Endothelial cell (in vitro differentiated cells): ENCODE measurements around the gene MRPL36. TPM values are rescaled to one million over a fixed set of nuclear protein-coding genes. Genes with fewer than 3 reads are reported as not detected.

ENCODE experiments used
- DNase-seq: peaks from one replicate; pipeline ENCODE4 v3.0.0; 2021; ENCODE audit warnings: low spot score
- H3K27ac Mint-ChIP-seq: one replicate; pipeline ENCODE4 v1.8.0; 2021; ENCODE audit warnings: mixed read lengths, inconsistent platforms; ENCODE audit not compliant: unreplicated experiment
- H3K27me3 Mint-ChIP-seq: one replicate; pipeline ENCODE4 v1.8.0; 2021; ENCODE audit warnings: mild to moderate bottlenecking, moderate library complexity, mixed read lengths, inconsistent platforms; ENCODE audit not compliant: unreplicated experiment
- H3K36me3 Mint-ChIP-seq: one replicate; pipeline ENCODE4 v1.8.0; 2021; ENCODE audit warnings: mild to moderate bottlenecking, low read depth, mixed read lengths, inconsistent platforms; ENCODE audit not compliant: unreplicated experiment
- H3K4me1 Mint-ChIP-seq: one replicate; pipeline ENCODE4 v1.8.0; 2021; ENCODE audit warnings: mild to moderate bottlenecking, mixed read lengths, inconsistent platforms; ENCODE audit not compliant: unreplicated experiment
- H3K4me3 Mint-ChIP-seq: one replicate; pipeline ENCODE4 v1.8.0; 2021; ENCODE audit warnings: mild to moderate bottlenecking, mixed read lengths, inconsistent platforms; ENCODE audit not compliant: unreplicated experiment
- H3K9me3 Mint-ChIP-seq: one replicate; pipeline ENCODE4 v1.8.0; 2021; ENCODE audit warnings: mixed read lengths, inconsistent platforms; ENCODE audit not compliant: unreplicated experiment
- CTCF ChIP-seq: fragments of 200-600 bp; sonication (generic); IDR thresholded peaks from one replicate; pipeline ENCODE4 v1.5.0; 2021; ENCODE audit warnings: antibody characterized with exemption; ENCODE audit not compliant: unreplicated experiment
- total RNA-seq: library from RNA; stranded (reverse); fragmentation: NEBNext Ultra II Directional; extraction: Animal tissue kit (Norgen Biotek cat#: 25700); gene quantifications from one replicate; pipeline ENCODE4 v1.2.1, GENCODE V29; 2021; ENCODE audit not compliant: unreplicated experiment

Gene MRPL36
- total RNA-seq, 1 donor from 2014 or later, result 32.5 TPM

DNA sequence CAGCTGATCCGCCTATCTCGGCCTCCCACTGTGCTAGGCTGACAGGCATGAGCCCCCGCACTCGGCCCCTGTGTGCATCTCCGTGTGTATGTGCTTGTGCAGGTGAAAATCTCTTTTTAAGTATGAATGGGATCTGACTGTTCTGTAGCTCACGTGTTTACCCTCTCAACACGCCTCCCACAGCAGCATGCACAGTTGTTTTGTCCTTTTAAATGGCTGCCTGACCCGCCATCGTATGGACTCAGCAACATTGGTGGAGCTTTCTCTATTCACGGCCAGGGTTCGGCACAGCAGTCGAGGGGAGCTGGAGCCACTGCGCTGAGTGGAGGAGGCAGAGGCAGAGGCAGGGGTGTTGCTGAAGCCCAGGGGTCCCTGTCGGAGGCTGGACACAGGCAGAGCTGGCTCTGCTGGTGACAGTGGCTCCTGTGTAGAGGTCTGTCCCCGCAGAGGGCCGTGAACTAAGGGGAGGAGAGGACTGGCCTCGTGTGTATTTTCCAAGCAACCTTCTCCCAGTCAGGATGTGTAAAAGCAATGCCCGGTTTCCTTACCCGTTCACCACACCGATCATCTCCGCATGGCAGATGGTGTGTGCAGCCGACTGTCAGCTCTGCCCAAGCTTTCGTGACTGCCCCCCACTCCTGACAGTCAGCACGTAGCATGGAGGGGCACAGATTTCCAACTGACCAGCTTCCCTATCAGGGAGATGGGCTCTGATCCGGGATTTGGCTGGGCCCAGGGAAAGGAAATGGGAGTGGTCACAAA lies 37.3 kb downstream of the MRPL36 start:
- Mint-ChIP-seq H3K36me3 (no peaks in the 10 kb centered on the region), H3K9me3 (no peaks in the 10 kb centered on the region), H3K27ac (no peak overlapping the region), H3K4me1 (no peaks in the 10 kb centered on the region), H3K4me3 (no peak overlapping the region), H3K27me3 (peaks cover 4% of the 10 kb centered on the region)
- no peak for DNase-seq
- no peak for TF ChIP-seq CTCF

DNA sequence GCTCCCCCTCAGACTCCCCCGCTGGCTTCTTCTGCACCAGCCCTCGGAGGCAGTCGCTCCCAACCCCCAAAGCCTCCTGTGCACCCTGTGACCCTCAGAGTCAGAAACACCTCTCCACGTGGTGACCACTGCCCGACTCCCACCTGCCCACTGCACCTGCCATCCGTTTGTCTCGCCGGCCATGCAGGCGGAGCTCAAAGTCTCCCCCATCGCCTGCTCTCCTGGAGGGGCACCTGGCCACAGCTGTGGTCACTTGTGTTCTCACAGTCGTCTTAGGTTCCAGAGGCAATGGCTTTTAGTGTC lies 38.2 kb downstream of the MRPL36 start:
- H3K4me3 Mint-ChIP-seq, result no peak overlapping the region
- peaks cover 4% of the 10 kb centered on the region for H3K27me3 Mint-ChIP-seq
- H3K9me3 Mint-ChIP-seq, result no peaks in the 10 kb centered on the region
- H3K4me1 Mint-ChIP-seq, result peaks cover 2% of the 10 kb centered on the region
- no peak overlapping the region for H3K27ac Mint-ChIP-seq
- no peak for TF ChIP-seq CTCF
- DNase-seq, result no peak
- H3K36me3 Mint-ChIP-seq, result no peaks in the 10 kb centered on the region

- H3K27ac Mint-ChIP-seq, result no peak overlapping the region
Observed at GRCh38 chr5:1760656-1761452, 38.8 kb downstream of the MRPL36 start.

GRCh38 chr5:1760231-1760630 lies 39.4 kb downstream of the MRPL36 start:
- no peak for DNase-seq
- H3K27me3 Mint-ChIP-seq, result peaks cover 4% of the 10 kb centered on the region
- H3K36me3 Mint-ChIP-seq, result no peaks in the 10 kb centered on the region
- H3K9me3 Mint-ChIP-seq, result no peaks in the 10 kb centered on the region
- TF ChIP-seq CTCF, result no peak
- H3K27ac Mint-ChIP-seq, result no peak overlapping the region
- no peak overlapping the region for H3K4me3 Mint-ChIP-seq
- peaks cover 9% of the 10 kb centered on the region for H3K4me1 Mint-ChIP-seq

More at GRCh38 chr5:1760656-1761452, 38.8 kb downstream of the MRPL36 start:
- Mint-ChIP-seq H3K36me3 (no peaks in the 10 kb centered on the region), H3K9me3 (no peaks in the 10 kb centered on the region), H3K27me3 (peaks cover 4% of the 10 kb centered on the region), H3K4me1 (peaks cover 8% of the 10 kb centered on the region), H3K4me3 (no peak overlapping the region)
- no peak for TF ChIP-seq CTCF
- peak; percentile 1 for DNase-seq

- Mint-ChIP-seq H3K27ac (no peak overlapping the region), H3K4me3 (no peak overlapping the region), H3K36me3 (no peaks in the 10 kb centered on the region), H3K27me3 (peaks cover 1% of the 10 kb centered on the region), H3K4me1 (peaks cover 9% of the 10 kb centered on the region), H3K9me3 (no peaks in the 10 kb centered on the region)
- TF ChIP-seq CTCF, result no peak
- DNase-seq, result no peak
Observed at GRCh38 chr5:1759378-1759970, 40.2 kb downstream of the MRPL36 start.
